Stimulated activated CD8-positive, alpha-beta memory T cell treated with anti-CD3 and anti-CD28 coated beads, Interleukin-12 subunit alpha, Interleukin-12 subunit beta, amount 100 ng/mL, for 4 hours (primary cell): ENCODE data around the gene TFPT.
"Not testable (repeated sequence)": the region's sequence is repeated elsewhere in the genome, so short reads cannot be mapped to it uniquely, and the experiment has no call there.

Source experiments
- DNase-seq: peaks from one replicate; pipeline ENCODE4 v3.0.0-alpha.2; 2020; ENCODE audit warnings: low read depth

TFPT gene

GRCh38 chr19:54121259-54121658 lies 5.8 kb upstream of the TFPT start:
- no peak for DNase-seq

GRCh38 chr19:54114340-54115108 lies 933 bp downstream of the TFPT start:
- peak; percentile 13 for DNase-seq

GRCh38 chr19:54109651-54110050 lies 5.8 kb downstream of the TFPT start:
- DNase-seq = no peak

GRCh38 chr19:54108496-54108895 lies 7.0 kb downstream of the TFPT start:
- no peak for DNase-seq

- no peak for DNase-seq
Observed at GRCh38 chr19:54107876-54108490, 7.5 kb downstream of the TFPT start.

GRCh38 chr19:54106716-54107115 lies 8.7 kb downstream of the TFPT start:
- no peak for DNase-seq

- no peak for DNase-seq
Observed at GRCh38 chr19:54105796-54106195, 9.7 kb downstream of the TFPT start.

- no peak for DNase-seq
Observed at GRCh38 chr19:54104998-54105715, 10.3 kb downstream of the TFPT start.

- peak; percentile 97 for DNase-seq
Observed at GRCh38 chr19:54102421-54103169, 12.9 kb downstream of the TFPT start, which contains the start of gene NDUFA3. Gene NDUFA3, plus strand, starts transcription at chr19:54102855. Its CDS starts 24 bp downstream, at chr19:54102879.

GRCh38 chr19:54100561-54100960 lies 14.9 kb downstream of the TFPT start, which contains the start of gene OSCAR:
Gene OSCAR, minus strand, starts transcription at chr19:54100803. Its CDS starts 11 bp downstream, at chr19:54100792.
- DNase-seq = no peak

- DNase-seq = not testable (repeated sequence)
Observed at GRCh38 chr19:54099903-54100255, 15.6 kb downstream of the TFPT start.

- DNase-seq = no peak
Observed at GRCh38 chr19:54099190-54099902, 16.1 kb downstream of the TFPT start.

- DNase-seq = peak; percentile 9
Observed at GRCh38 chr19:54096617-54097106, 18.8 kb downstream of the TFPT start.

GRCh38 chr19:54095859-54096616 lies 19.4 kb downstream of the TFPT start:
- DNase-seq = peak; percentile 40

- DNase-seq = no peak
Observed at GRCh38 chr19:54095136-54095858, 20.2 kb downstream of the TFPT start.

GRCh38 chr19:54094426-54095000 lies 20.9 kb downstream of the TFPT start:
- no peak for DNase-seq

GRCh38 chr19:54084410-54084809 lies 31.0 kb downstream of the TFPT start:
- DNase-seq = no peak

GRCh38 chr19:54081032-54081431 lies 34.4 kb downstream of the TFPT start, which contains the start of gene TARM1:
Gene TARM1, minus strand, starts transcription at chr19:54081365. Its CDS starts 25 bp downstream, at chr19:54081340.
- no peak for DNase-seq

- no peak for DNase-seq
Observed at GRCh38 chr19:54077334-54077733, 38.1 kb downstream of the TFPT start.
